Measurements from ENCODE around the gene MYBBP1A. TPM values are rescaled to one million over a fixed set of nuclear protein-coding genes. Genes with fewer than 3 reads are reported as not detected.

The MYBBP1A gene
- total and polyA plus RNA-seq, 2 of the 13 experiments (the other 11 are each of a cell fraction or from before 2014, with no cell fraction given), result 18.6 to 54.8 TPM

DNA sequence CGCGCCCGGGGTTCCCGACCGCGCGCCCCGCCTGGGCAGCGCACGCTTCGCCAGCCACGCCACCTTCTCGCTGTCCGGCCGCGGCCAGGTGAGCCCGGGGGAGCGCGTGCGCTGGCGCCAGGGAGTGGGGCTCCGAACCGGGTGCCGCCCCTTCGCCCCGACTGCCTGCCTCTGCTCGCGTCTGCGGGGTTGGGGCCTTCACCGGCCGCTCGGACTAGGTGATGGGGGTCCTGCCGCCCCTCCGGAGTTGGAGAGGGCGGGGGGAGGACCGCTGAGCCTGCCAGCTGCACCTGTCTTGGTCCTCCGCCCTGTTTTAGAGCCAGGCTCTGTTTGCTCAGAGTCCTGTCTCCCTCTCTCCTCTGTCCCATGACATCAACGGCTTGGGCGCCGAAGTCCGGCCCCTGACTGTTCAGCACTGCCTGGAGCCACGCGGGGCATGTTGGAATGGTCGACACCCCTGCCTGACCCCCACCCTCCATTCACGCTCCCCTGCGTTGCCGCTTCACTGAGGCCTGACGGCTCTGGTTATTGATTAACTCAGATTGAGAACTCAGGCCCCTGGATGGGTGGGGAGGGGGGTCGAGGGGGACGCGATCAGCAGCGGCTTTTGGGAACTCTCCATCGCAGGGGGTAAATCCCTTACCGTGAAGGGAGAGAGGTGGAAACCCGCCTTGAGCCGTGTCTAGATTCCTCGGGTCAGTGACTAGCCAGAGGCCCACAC is 29.9 kb upstream of the MYBBP1A start (continued):
- TF ChIP-seq RBFOX2 (IDR thresholded peaks at IDR 0.05; ENCODE audit: low read depth, low read length) (0 out of 2 replicates have a peak, but pooled peaks have one; percentile 26), HNRNPLL (IDR thresholded peaks at IDR 0.05; ENCODE audit: low read depth, low read length, poor library complexity, severe bottlenecking) (peak; percentile 18), MXI1 (IDR thresholded peaks at IDR 0.05; ENCODE audit: borderline replicate concordance, low read depth, low read length) (no peak), ZNF343 (CRISPR knock-in tag; IDR thresholded peaks at IDR 0.05) (0 out of 2 replicates have a peak, but pooled peaks have one; percentile 39), XRCC5 (optimal IDR thresholded peaks at IDR 0.05; ENCODE audit: low read length) (peak; percentile 20), SCMH1 (CRISPR knock-in tag; IDR thresholded peaks at IDR 0.05; ENCODE audit: borderline replicate concordance) (no peak), ZSCAN25 (CRISPR knock-in tag; IDR thresholded peaks at IDR 0.05) (peak; percentile 93), EZH2 (conservative IDR thresholded peaks at IDR 0.05; ENCODE audit: low read depth, low read length) (0 out of 2 replicates have a peak, but pooled peaks have one; percentile 33), TBX2 (CRISPR knock-in tag; IDR thresholded peaks at IDR 0.05; ENCODE audit: borderline replicate concordance) (peak; percentile 23; the same call in 1 of the 2 replicates), ZSCAN21 (CRISPR knock-in tag; IDR thresholded peaks at IDR 0.05; ENCODE audit: borderline replicate concordance) (peak; percentile 39; the same call in 1 of the 2 replicates)
- TF ChIP-seq, protein P1, sequence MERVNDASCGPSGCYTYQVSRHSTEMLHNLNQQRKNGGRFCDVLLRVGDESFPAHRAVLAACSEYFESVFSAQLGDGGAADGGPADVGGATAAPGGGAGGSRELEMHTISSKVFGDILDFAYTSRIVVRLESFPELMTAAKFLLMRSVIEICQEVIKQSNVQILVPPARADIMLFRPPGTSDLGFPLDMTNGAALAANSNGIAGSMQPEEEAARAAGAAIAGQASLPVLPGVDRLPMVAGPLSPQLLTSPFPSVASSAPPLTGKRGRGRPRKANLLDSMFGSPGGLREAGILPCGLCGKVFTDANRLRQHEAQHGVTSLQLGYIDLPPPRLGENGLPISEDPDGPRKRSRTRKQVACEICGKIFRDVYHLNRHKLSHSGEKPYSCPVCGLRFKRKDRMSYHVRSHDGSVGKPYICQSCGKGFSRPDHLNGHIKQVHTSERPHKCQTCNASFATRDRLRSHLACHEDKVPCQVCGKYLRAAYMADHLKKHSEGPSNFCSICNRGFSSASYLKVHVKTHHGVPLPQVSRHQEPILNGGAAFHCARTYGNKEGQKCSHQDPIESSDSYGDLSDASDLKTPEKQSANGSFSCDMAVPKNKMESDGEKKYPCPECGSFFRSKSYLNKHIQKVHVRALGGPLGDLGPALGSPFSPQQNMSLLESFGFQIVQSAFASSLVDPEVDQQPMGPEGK (CRISPR knock-in tag; IDR thresholded peaks at IDR 0.05), result peak; percentile 47; the same call in 1 of the 2 replicates
- TF ChIP-seq, protein P2, sequence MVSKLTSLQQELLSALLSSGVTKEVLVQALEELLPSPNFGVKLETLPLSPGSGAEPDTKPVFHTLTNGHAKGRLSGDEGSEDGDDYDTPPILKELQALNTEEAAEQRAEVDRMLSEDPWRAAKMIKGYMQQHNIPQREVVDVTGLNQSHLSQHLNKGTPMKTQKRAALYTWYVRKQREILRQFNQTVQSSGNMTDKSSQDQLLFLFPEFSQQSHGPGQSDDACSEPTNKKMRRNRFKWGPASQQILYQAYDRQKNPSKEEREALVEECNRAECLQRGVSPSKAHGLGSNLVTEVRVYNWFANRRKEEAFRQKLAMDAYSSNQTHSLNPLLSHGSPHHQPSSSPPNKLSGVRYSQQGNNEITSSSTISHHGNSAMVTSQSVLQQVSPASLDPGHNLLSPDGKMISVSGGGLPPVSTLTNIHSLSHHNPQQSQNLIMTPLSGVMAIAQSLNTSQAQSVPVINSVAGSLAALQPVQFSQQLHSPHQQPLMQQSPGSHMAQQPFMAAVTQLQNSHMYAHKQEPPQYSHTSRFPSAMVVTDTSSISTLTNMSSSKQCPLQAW (CRISPR knock-in tag; IDR thresholded peaks at IDR 0.05), result 0 out of 2 replicates have a peak, but pooled peaks have one; percentile 16
